ENCODE results near the gene RNF175. TPM values are rescaled to one million over a fixed set of nuclear protein-coding genes. Genes with fewer than 3 reads are reported as not detected.

Gene RNF175
- total RNA-seq, 2 donors from 2014 or later, result not detected

GRCh38 chr4:153790500-153790865 lies 30.7 kb upstream of the RNF175 start:
- H3K4me3 Mint-ChIP-seq, result no peak overlapping the region
- H3K4me1 Mint-ChIP-seq (ENCODE audit: low read depth in 2 of 2), result peaks cover 7 to 9% of the 10 kb centered on the region in 2 donors
- no peaks in the 10 kb centered on the region for H3K9me3 Mint-ChIP-seq
- H3K27me3 Mint-ChIP-seq, result peaks cover 52 to 82% of the 10 kb centered on the region in 2 donors
- DNase-seq (ENCODE audit: low spot score), result no peak
- H3K27ac Mint-ChIP-seq, result no peak overlapping the region
- no peaks in the 10 kb centered on the region for H3K36me3 Mint-ChIP-seq
- no peak for ATAC-seq

- Mint-ChIP-seq H3K4me1 (ENCODE audit: low read depth in 2 of 2) (peaks cover 7 to 9% of the 10 kb centered on the region in 2 donors), H3K9me3 (no peaks in the 10 kb centered on the region), H3K36me3 (no peaks in the 10 kb centered on the region), H3K4me3 (no peak overlapping the region), H3K27ac (no peak overlapping the region), H3K27me3 (peaks cover 47 to 77% of the 10 kb centered on the region in 2 donors)
- DNase-seq (ENCODE audit: low spot score), result no peak
- no peak for ATAC-seq
These were observed 30.1 kb upstream of the RNF175 start for GRCh38 chr4:153789741-153790499.

- H3K27me3 Mint-ChIP-seq, result peaks cover 42 to 76% of the 10 kb centered on the region in 2 donors
- peak in 1 of 2 donors; percentile 11 for ATAC-seq
- no peak within 1 kb of the TSS for H3K4me3 Mint-ChIP-seq
- no peak within 1 kb of the TSS for H3K27ac Mint-ChIP-seq
- H3K36me3 Mint-ChIP-seq, result no peaks in the 10 kb centered on the region
- DNase-seq (ENCODE audit: low spot score), result no peak
- no peaks in the 10 kb centered on the region for H3K9me3 Mint-ChIP-seq
- H3K4me1 Mint-ChIP-seq (ENCODE audit: low read depth in 2 of 2), result peaks cover 7 to 9% of the 10 kb centered on the region in 2 donors
These were observed 28.8 kb upstream of the RNF175 start, which contains the start of gene SFRP2 for GRCh38 chr4:153788413-153789276. TSS of gene SFRP2 (minus strand) at chr4:153789083. CDS start at chr4:153788835, 248 bp downstream.

GRCh38 chr4:153788051-153788412 lies 28.2 kb upstream of the RNF175 start:
- no peak overlapping the region for H3K27ac Mint-ChIP-seq
- no peaks in the 10 kb centered on the region for H3K36me3 Mint-ChIP-seq
- ATAC-seq (no peak), DNase-seq (ENCODE audit: low spot score) (no peak)
- H3K27me3 Mint-ChIP-seq, result peaks cover 43 to 76% of the 10 kb centered on the region in 2 donors
- peaks cover 7 to 9% of the 10 kb centered on the region in 2 donors for H3K4me1 Mint-ChIP-seq (ENCODE audit: low read depth in 2 of 2)
- no peak overlapping the region for H3K4me3 Mint-ChIP-seq
- no peaks in the 10 kb centered on the region for H3K9me3 Mint-ChIP-seq

GRCh38 chr4:153787575-153787974 lies 27.8 kb upstream of the RNF175 start:
- Mint-ChIP-seq H3K4me3 (no peak overlapping the region), H3K27ac (no peak overlapping the region), H3K9me3 (no peaks in the 10 kb centered on the region), H3K27me3 (peaks cover 41 to 76% of the 10 kb centered on the region in 2 donors), H3K36me3 (no peaks in the 10 kb centered on the region), H3K4me1 (ENCODE audit: low read depth in 2 of 2) (peaks cover 7 to 9% of the 10 kb centered on the region in 2 donors)
- ATAC-seq (no peak), DNase-seq (ENCODE audit: low spot score) (no peak)

GRCh38 chr4:153787061-153787560 lies 27.3 kb upstream of the RNF175 start:
- no peaks in the 10 kb centered on the region for H3K36me3 Mint-ChIP-seq
- DNase-seq (ENCODE audit: low spot score), result no peak

GRCh38 chr4:153785910-153786721 lies 26.3 kb upstream of the RNF175 start:
- Mint-ChIP-seq H3K9me3 (no peaks in the 10 kb centered on the region), H3K4me3 (no peak overlapping the region), H3K27me3 (peaks cover 45 to 77% of the 10 kb centered on the region in 2 donors), H3K4me1 (ENCODE audit: low read depth in 2 of 2) (peaks cover 0 to 1% of the 10 kb centered on the region in 2 donors), H3K27ac (no peak overlapping the region), H3K36me3 (no peaks in the 10 kb centered on the region)
- DNase-seq (ENCODE audit: low spot score) (no peak), ATAC-seq (no peak)

More at GRCh38 chr4:153787061-153787560, 27.3 kb upstream of the RNF175 start:
- Mint-ChIP-seq H3K4me1 (ENCODE audit: low read depth in 2 of 2) (peaks cover 7 to 9% of the 10 kb centered on the region in 2 donors), H3K27ac (no peak overlapping the region), H3K4me3 (no peak overlapping the region), H3K9me3 (no peaks in the 10 kb centered on the region), H3K27me3 (peaks cover 44 to 77% of the 10 kb centered on the region in 2 donors)
- no peak for ATAC-seq

- Mint-ChIP-seq H3K9me3 (no peaks in the 10 kb centered on the region), H3K4me3 (no peak overlapping the region), H3K27me3 (peaks cover 42 to 77% of the 10 kb centered on the region in 2 donors), H3K27ac (no peak overlapping the region), H3K4me1 (ENCODE audit: low read depth in 2 of 2) (no peaks in the 10 kb centered on the region), H3K36me3 (no peaks in the 10 kb centered on the region)
- no peak for ATAC-seq
- DNase-seq (ENCODE audit: low spot score), result no peak
These were observed 24.4 kb upstream of the RNF175 start for GRCh38 chr4:153784166-153784699.

- Mint-ChIP-seq H3K36me3 (no peaks in the 10 kb centered on the region), H3K9me3 (no peaks in the 10 kb centered on the region), H3K27me3 (peaks cover 34 to 80% of the 10 kb centered on the region in 2 donors), H3K27ac (no peak overlapping the region), H3K4me1 (ENCODE audit: low read depth in 2 of 2) (no peaks in the 10 kb centered on the region), H3K4me3 (no peak overlapping the region)
- no peak for DNase-seq (ENCODE audit: low spot score)
- no peak for ATAC-seq
These were observed 22.8 kb upstream of the RNF175 start for GRCh38 chr4:153782581-153782980.

GRCh38 chr4:153781717-153782416 lies 22.0 kb upstream of the RNF175 start:
- no peak overlapping the region for H3K4me3 Mint-ChIP-seq
- peaks cover 32 to 79% of the 10 kb centered on the region in 2 donors for H3K27me3 Mint-ChIP-seq
- H3K9me3 Mint-ChIP-seq, result no peaks in the 10 kb centered on the region
- H3K27ac Mint-ChIP-seq, result no peak overlapping the region
- no peaks in the 10 kb centered on the region for H3K36me3 Mint-ChIP-seq
- no peak for ATAC-seq
- no peaks in the 10 kb centered on the region for H3K4me1 Mint-ChIP-seq (ENCODE audit: low read depth in 2 of 2)
- no peak for DNase-seq (ENCODE audit: low spot score)

- peaks cover 38 to 79% of the 10 kb centered on the region in 2 donors for H3K27me3 Mint-ChIP-seq
- no peak overlapping the region for H3K4me3 Mint-ChIP-seq
- no peak overlapping the region for H3K27ac Mint-ChIP-seq
- H3K9me3 Mint-ChIP-seq, result no peaks in the 10 kb centered on the region
- DNase-seq (ENCODE audit: low spot score), result no peak
- no peak for ATAC-seq
- no peaks in the 10 kb centered on the region for H3K4me1 Mint-ChIP-seq (ENCODE audit: low read depth in 2 of 2)
- H3K36me3 Mint-ChIP-seq, result no peaks in the 10 kb centered on the region
These were observed 21.5 kb upstream of the RNF175 start for GRCh38 chr4:153781280-153781679.

- peaks cover 39 to 79% of the 10 kb centered on the region in 2 donors for H3K27me3 Mint-ChIP-seq
- ATAC-seq (no peak), DNase-seq (ENCODE audit: low spot score) (no peak)
- H3K4me1 Mint-ChIP-seq (ENCODE audit: low read depth in 2 of 2), result no peaks in the 10 kb centered on the region
- no peaks in the 10 kb centered on the region for H3K36me3 Mint-ChIP-seq
- no peaks in the 10 kb centered on the region for H3K9me3 Mint-ChIP-seq
- no peak overlapping the region for H3K4me3 Mint-ChIP-seq
- H3K27ac Mint-ChIP-seq, result no peak overlapping the region
These were observed 21.1 kb upstream of the RNF175 start for GRCh38 chr4:153780876-153781275.

All from natural killer cell treated with Interleukin-12 subunit alpha and Interleukin-12 subunit beta and Interleukin-15 and Interleukin-18, amount 100 ng/mL, for 72 hours (primary cell).